Heart right ventricle (tissue), 16 donors: Measurements from ENCODE around the gene AQP2. TPM values are rescaled to one million over a fixed set of nuclear protein-coding genes. Genes with fewer than 3 reads are reported as not detected.

Experiments used
- ATAC-seq, 8 donors: fragments of 200-7000 bp; cut with Tn5 transposase; one replicate each; pipeline ENCODE4 v1.9.1; 2020; ENCODE audit warnings: mild to moderate bottlenecking in 8 of 8, moderate library complexity in 8 of 8, moderate number of reproducible peaks in 1 of 8
- DNase-seq, 2 donors: peaks; one replicate each; pipeline ENCODE4 v3.0.0-alpha.2; 2020
- H3K27ac ChIP-seq, 10 donors: fragments of 200-600 bp; sonication (generic) in 2 of 10; one replicate each; pipeline versions ENCODE4 v1.5.0 to v1.8.0; 2020 to 2022; ENCODE audit warnings: mild to moderate bottlenecking in 3 of 10
- H3K27me3 ChIP-seq, 7 donors: fragments of 200-600 bp; one replicate each; pipeline ENCODE4 v1.8.0; 2021 to 2022; ENCODE audit warnings: mild to moderate bottlenecking in 2 of 7
- H3K36me3 ChIP-seq, 9 donors: fragments of 200-600 bp; sonication (generic) in 1 of 9; one replicate each; pipeline versions ENCODE4 v1.5.0 to v1.8.0; 2020 to 2022; ENCODE audit warnings: mild to moderate bottlenecking in 2 of 9
- H3K4me1 ChIP-seq, 9 donors: fragments of 200-600 bp; sonication (generic) in 1 of 9; one replicate each; pipeline versions ENCODE4 v1.5.0 to v1.8.0; 2020 to 2022; ENCODE audit warnings: mild to moderate bottlenecking in 4 of 9
- H3K4me3 ChIP-seq, 10 donors: fragments of 200-600 bp; sonication (generic) in 2 of 10; one replicate each; pipeline versions ENCODE4 v1.5.0 to v1.8.0; 2020 to 2022; ENCODE audit warnings: mild to moderate bottlenecking in 7 of 10, moderate library complexity in 2 of 10
- H3K9me3 ChIP-seq, 11 donors: fragments of 200-600 bp in 10 of 11; sonication (generic) in 2 of 11; one replicate each; pipeline versions ENCODE4 v1.5.0 to v1.8.0; 2013 to 2022; ENCODE audit warnings: mild to moderate bottlenecking in 2 of 11, control low read depth in 1 of 11, moderate library complexity in 1 of 11
- CTCF ChIP-seq, 9 donors: fragments of 200-600 bp; sonication (generic) in 2 of 9; IDR thresholded peaks; one replicate each; pipeline versions ENCODE4 v1.5.0 to v1.8.0; 2021 to 2022; ENCODE audit warnings: antibody characterized with exemption in 9 of 9, mild to moderate bottlenecking in 5 of 9, moderate library complexity in 1 of 9
- WGBS, 2 donors: extraction: QIAGEN DNeasy Blood & Tissue Kit; methylation state at CpG; one replicate each; pipeline ENCODE4 v1.1.7; 2013; ENCODE audit warnings: inconsistent platforms in 1 of 2; 5-methylcytosine and 5-hydroxymethylcytosine counted together
- intact Hi-C, 10 donors: fragments of 100-400 bp; cut with DNase I; formaldehyde crosslinking; loops; one replicate each; pipeline versions ENCODE4 v1.11.1 to v1.14.2; 2022
- polyA plus RNA-seq, 2 donors: library from polyadenylated mRNA; stranded (reverse); fragments of 200-250 nt; gene quantifications; one replicate each; pipeline ENCODE4 v1.2.3, GENCODE V29; 2013
- total RNA-seq, 10 donors: library from RNA; stranded (reverse); fragmentation: NEBNext Ultra II Directional in 3 of 10; extraction: Animal tissue kit (Norgen Biotek cat#: 25700) in 3 of 10; gene quantifications; one replicate each; pipeline versions ENCODE4 v1.2.1 to v1.2.4, GENCODE V29; 2021 to 2023
- donor health status: Arrhythmogenic right ventricular cardiomyopathy.
- donor health status: ischemic (EF 13 %, LVEDD 7.1; RV severe dilation, severe dysfunction).
- donor health status: healthy with polysubstance abuse.
- donor health status: DM: no; HTN: yes; CAD: no.
- donor health status: DM: no; HTN: no; CAD: no.
- donor health status: ischemic (EF 25% LVEDD 6.9; RV normal size, moderate dysfunction).
- donor health status: ischemic (EF 25% LVEDD 5.7; RV mildly dilated, moderate dysfunction).
- donor health status: healthy.
- donor health status: DM: yes; HTN: yes; CAD: no.
- donor health status: Ischemic cardiomyopathy.
- donor health status: ischemic (EF 35%, LVEDD 5.7; RV mildly dilated, moderate dysfunction).
- donor health status: nonischemic (EF 11% LVEDD 7.7; RV severe dilation, severe dysfunction).
- donor health status: DM: yes; HTN: yes; CAD: no.
- donor health status: PGD.
- donor health status: ischemic (EF 29% LVEDD 5.4; RV normal size, mild dysfunction).
- donor health status: nonischemic (EF 23%, LVEDD 6.1; RV moderate dilation, normal function).

Gene AQP2
- total and polyA plus RNA-seq, 12 donors = 0.04 TPM; not detected in 11

GRCh38 chr12:49937639-49938300 is 12.8 kb upstream of the AQP2 start:
- intact Hi-C loops = no loop called here
- no peak for TF ChIP-seq CTCF (IDR thresholded peaks at IDR 0.05)
- no peak overlapping the region for H3K4me3 ChIP-seq
- no peaks in the 10 kb centered on the region for H3K36me3 ChIP-seq
- DNase-seq (no peak), ATAC-seq (no peak)
- WGBS, 2 donors = 81 to 91% methylated on average over 7 to 8 of the region's 8 CpGs
- H3K27ac ChIP-seq = no peak overlapping the region
- no peaks in the 10 kb centered on the region for H3K9me3 ChIP-seq
- H3K27me3 ChIP-seq = no peaks in the 10 kb centered on the region
- no peaks in the 10 kb centered on the region for H3K4me1 ChIP-seq

- DNase-seq (no peak), ATAC-seq (peak in 1 of 8 donors; percentile 29)
- H3K27me3 ChIP-seq = no peaks in the 10 kb centered on the region
- H3K36me3 ChIP-seq = no peaks in the 10 kb centered on the region
- H3K9me3 ChIP-seq = no peaks in the 10 kb centered on the region
- H3K27ac ChIP-seq = no peak overlapping the region
- intact Hi-C loops = no loop called here
- peaks cover 0 to 3% (median 0%) of the 10 kb centered on the region in 9 donors for H3K4me1 ChIP-seq
- TF ChIP-seq CTCF (IDR thresholded peaks at IDR 0.05) = no peak
- H3K4me3 ChIP-seq = no peak overlapping the region
Measured at GRCh38 chr12:49939307-49939706, 11.2 kb upstream of the AQP2 start.

GRCh38 chr12:49939707-49940106 is 10.8 kb upstream of the AQP2 start:
- Histone ChIP-seq H3K4me3 (no peak overlapping the region), H3K9me3 (no peaks in the 10 kb centered on the region), H3K27ac (no peak overlapping the region), H3K36me3 (no peaks in the 10 kb centered on the region), H3K27me3 (no peaks in the 10 kb centered on the region), H3K4me1 (peaks cover 0 to 7% (median 0%) of the 10 kb centered on the region in 9 donors)
- 90 to 92% methylated on average over 1 of the region's 1 CpG for WGBS, 2 donors
- DNase-seq (no peak), ATAC-seq (no peak)
- intact Hi-C loops = loop anchor here in 2 of 10 donors (5.0 to 10.0 kb wide), 2 partner anchors 72 to 255 kb away; no protein-coding TSS in a partner anchor
- TF ChIP-seq CTCF (IDR thresholded peaks at IDR 0.05) = no peak

- peaks cover 0 to 22% (median 10%) of the 10 kb centered on the region in 9 donors for H3K4me1 ChIP-seq
- no peak for TF ChIP-seq CTCF (IDR thresholded peaks at IDR 0.05)
- H3K36me3 ChIP-seq = no peaks in the 10 kb centered on the region
- intact Hi-C loops = loop anchor here in 2 of 10 donors (5.0 to 10.0 kb wide), 2 partner anchors 75 to 253 kb away; no protein-coding TSS in a partner anchor
- H3K27ac ChIP-seq = no peak overlapping the region
- H3K9me3 ChIP-seq = no peaks in the 10 kb centered on the region
- no peaks in the 10 kb centered on the region for H3K27me3 ChIP-seq
- WGBS, 2 donors = 92% methylated on average over 13 of the region's 13 CpGs
- no peak for ATAC-seq
- DNase-seq = no peak
- H3K4me3 ChIP-seq = no peak overlapping the region
Measured at GRCh38 chr12:49941556-49942511, 8.7 kb upstream of the AQP2 start.
